NB4 (cell line): ENCODE results near the gene EPS8.

Source experiments
- MYC ChIP-seq: IDR thresholded peaks from 2 replicates; pipeline ENCODE4 v1.6.1; 2011; ENCODE audit warnings: low read depth, low read length
- POLR2A ChIP-seq: IDR thresholded peaks from 2 replicates; pipeline ENCODE4 v1.6.1; 2011; ENCODE audit warnings: mild to moderate bottlenecking; ENCODE audit not compliant: insufficient read length; ENCODE audit errors: extremely low read depth
- TF ChIP-seq, protein P1 (sequence below): IDR thresholded peaks from one replicate; pipeline ENCODE4 v1.5.1; 2012; ENCODE audit warnings: low read depth, low read length

DNA sequence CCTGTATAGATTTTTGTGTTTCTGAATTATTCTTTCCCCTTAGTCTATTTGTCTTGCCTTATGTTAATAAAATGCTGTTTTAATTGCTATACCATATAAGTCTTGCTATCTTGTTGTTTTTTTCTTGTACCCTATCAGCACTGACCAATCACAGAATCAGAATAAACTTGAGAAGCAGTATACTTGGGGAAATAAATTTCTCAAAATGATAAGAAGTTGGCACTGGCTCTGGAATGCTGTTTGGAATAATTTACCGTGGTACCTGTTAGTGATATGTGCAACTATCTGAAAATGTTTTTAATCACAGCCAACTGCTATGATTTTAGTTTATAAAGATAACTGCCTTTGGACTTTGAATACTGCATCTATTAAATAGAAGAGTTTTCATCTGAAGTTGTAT is 37.9 kb upstream of the EPS8 start:
- TF ChIP-seq, protein P1, sequence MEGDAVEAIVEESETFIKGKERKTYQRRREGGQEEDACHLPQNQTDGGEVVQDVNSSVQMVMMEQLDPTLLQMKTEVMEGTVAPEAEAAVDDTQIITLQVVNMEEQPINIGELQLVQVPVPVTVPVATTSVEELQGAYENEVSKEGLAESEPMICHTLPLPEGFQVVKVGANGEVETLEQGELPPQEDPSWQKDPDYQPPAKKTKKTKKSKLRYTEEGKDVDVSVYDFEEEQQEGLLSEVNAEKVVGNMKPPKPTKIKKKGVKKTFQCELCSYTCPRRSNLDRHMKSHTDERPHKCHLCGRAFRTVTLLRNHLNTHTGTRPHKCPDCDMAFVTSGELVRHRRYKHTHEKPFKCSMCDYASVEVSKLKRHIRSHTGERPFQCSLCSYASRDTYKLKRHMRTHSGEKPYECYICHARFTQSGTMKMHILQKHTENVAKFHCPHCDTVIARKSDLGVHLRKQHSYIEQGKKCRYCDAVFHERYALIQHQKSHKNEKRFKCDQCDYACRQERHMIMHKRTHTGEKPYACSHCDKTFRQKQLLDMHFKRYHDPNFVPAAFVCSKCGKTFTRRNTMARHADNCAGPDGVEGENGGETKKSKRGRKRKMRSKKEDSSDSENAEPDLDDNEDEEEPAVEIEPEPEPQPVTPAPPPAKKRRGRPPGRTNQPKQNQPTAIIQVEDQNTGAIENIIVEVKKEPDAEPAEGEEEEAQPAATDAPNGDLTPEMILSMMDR = no peak
- TF ChIP-seq POLR2A = no peak
- no peak for TF ChIP-seq MYC
